CD14-positive monocyte (primary cell): ENCODE measurements around the gene SUPT5H. TPM values are rescaled to one million over a fixed set of nuclear protein-coding genes. Genes with fewer than 3 reads are reported as not detected.
A peak's percentile ranks its signal among the peaks of the same experiment; 100 is the strongest.

ENCODE experiments used
- DNase-seq, 3 donors: peaks; one replicate each; pipeline ENCODE4 v3.0.0-alpha.2; 2011 to 2022
- H2AFZ ChIP-seq: 2 replicates; pipeline ENCODE4 v1.6.0; 2012; ENCODE audit warnings: mild to moderate bottlenecking, low read depth, low read length, inconsistent platforms; ENCODE audit not compliant: insufficient read depth, poor library complexity, severe bottlenecking
- H3K27ac ChIP-seq, 2 donors: 1 replicate in 1 of 2; 2 replicates in 1 of 2; pipeline ENCODE4 v1.5.1; 2012 to 2013; ENCODE audit warnings: low read length in 2 of 2, control low read depth in 1 of 2, inconsistent platforms in 1 of 2, low read depth in 1 of 2, mild to moderate bottlenecking in 1 of 2
- H3K27me3 ChIP-seq, 2 donors: one replicate each; pipeline versions ENCODE4 v1.6.0 to v1.6.1; 2011 to 2013; ENCODE audit warnings: low read length in 2 of 2; ENCODE audit not compliant: control insufficient read depth in 2 of 2, insufficient read depth in 2 of 2
- H3K36me3 ChIP-seq, 2 donors: replicated peaks in 1 of 2; 1 replicate in 1 of 2; 2 replicates in 1 of 2; pipeline versions ENCODE4 v1.5.1 to v1.6.1; 2012 to 2013; ENCODE audit warnings: low read length in 2 of 2, control low read depth in 1 of 2, inconsistent platforms in 1 of 2, mild to moderate bottlenecking in 1 of 2; ENCODE audit not compliant: insufficient read depth in 2 of 2, control insufficient read depth in 1 of 2
- H3K4me1 ChIP-seq, 2 donors: 1 replicate in 1 of 2; 2 replicates in 1 of 2; pipeline versions ENCODE4 v1.5.1 to v1.6.1; 2012 to 2013; ENCODE audit warnings: low read length in 2 of 2, control low read depth in 1 of 2, inconsistent platforms in 1 of 2, mild to moderate bottlenecking in 1 of 2, moderate library complexity in 1 of 2; ENCODE audit not compliant: insufficient read depth in 2 of 2, control insufficient read depth in 1 of 2
- H3K4me2 ChIP-seq: replicated peaks from 2 replicates; pipeline ENCODE3; 2012; ENCODE audit warnings: low read length, moderate library complexity, mild to moderate bottlenecking; ENCODE audit not compliant: poor library complexity, severe bottlenecking; ENCODE audit errors: extremely low read depth
- H3K4me3 ChIP-seq, 3 experiments: fragments of 200-600 bp in 1 of 3; sonication (generic) in 1 of 3; replicated peaks in 1 of 3; 1 replicate in 2 of 3; 2 replicates in 1 of 3; pipeline ENCODE4 v1.5.1; 2011 to 2013; ENCODE audit warnings: low read length in 3 of 3, mild to moderate bottlenecking in 3 of 3, control low read depth in 2 of 3, low read depth in 2 of 3, inconsistent platforms in 1 of 3, moderate library complexity in 1 of 3
- H3K79me2 ChIP-seq: 2 replicates; pipeline ENCODE4 v1.6.0; 2012; ENCODE audit warnings: mild to moderate bottlenecking, control low read depth, inconsistent platforms, low read length, moderate library complexity; ENCODE audit not compliant: insufficient read depth
- H3K9ac ChIP-seq: 2 replicates; pipeline ENCODE4 v1.6.0; 2017; ENCODE audit warnings: low read length, mild to moderate bottlenecking; ENCODE audit not compliant: insufficient read depth, poor library complexity, severe bottlenecking
- H3K9me3 ChIP-seq, 2 donors: replicated peaks in 1 of 2; 1 replicate in 1 of 2; 2 replicates in 1 of 2; pipeline versions ENCODE4 v1.5.1 to v1.6.1; 2012 to 2013; ENCODE audit warnings: low read length in 2 of 2, control low read depth in 1 of 2; ENCODE audit not compliant: control insufficient read depth in 1 of 2, insufficient read depth in 1 of 2
- H4K20me1 ChIP-seq: 2 replicates; pipeline ENCODE4 v1.6.0; 2012; ENCODE audit warnings: mild to moderate bottlenecking, low read length, control low read depth, moderate library complexity; ENCODE audit not compliant: insufficient read depth
- H3K27ac Mint-ChIP-seq, 7 donors: one replicate each; pipeline ENCODE4 v1.8.0; 2020; ENCODE audit warnings: mild to moderate bottlenecking in 7 of 7, mixed read lengths in 7 of 7, moderate library complexity in 6 of 7, inconsistent platforms in 2 of 7
- H3K27me3 Mint-ChIP-seq, 3 donors: one replicate each; pipeline ENCODE4 v1.8.0; 2021 to 2022; ENCODE audit warnings: low read depth in 3 of 3, mild to moderate bottlenecking in 3 of 3, mixed read lengths in 3 of 3, moderate library complexity in 3 of 3, inconsistent platforms in 1 of 3
- H3K36me3 Mint-ChIP-seq, 2 donors: one replicate each; pipeline ENCODE4 v1.8.0; 2020; ENCODE audit warnings: mixed read lengths in 2 of 2, inconsistent platforms in 1 of 2, mild to moderate bottlenecking in 1 of 2
- H3K4me1 Mint-ChIP-seq: one replicate; pipeline ENCODE4 v1.8.0; 2020; ENCODE audit warnings: mild to moderate bottlenecking, mixed read lengths
- H3K4me3 Mint-ChIP-seq, 2 donors: one replicate each; pipeline ENCODE4 v1.8.0; 2020; ENCODE audit warnings: mild to moderate bottlenecking in 2 of 2, mixed read lengths in 2 of 2, moderate library complexity in 1 of 2
- H3K9me3 Mint-ChIP-seq, 7 donors: one replicate each; pipeline ENCODE4 v1.8.0; 2020 to 2022; ENCODE audit warnings: mixed read lengths in 7 of 7, mild to moderate bottlenecking in 6 of 7, moderate library complexity in 6 of 7, inconsistent platforms in 2 of 7
- CTCF ChIP-seq: fragments of 200-600 bp; IDR thresholded peaks from one replicate; pipeline ENCODE4 v1.8.0; 2022; ENCODE audit warnings: antibody characterized with exemption, mild to moderate bottlenecking
- WGBS: methylation state at CpG from one replicate; pipeline ENCODE4 v1.1.5; 2013; ENCODE audit warnings: missing lambda C conversion rate; ENCODE audit not compliant: insufficient coverage; 5-methylcytosine and 5-hydroxymethylcytosine counted together
- intact Hi-C, 2 donors: fragments of 100-400 bp; cut with micrococcal nuclease; formaldehyde crosslinking; loops; one replicate each; pipeline versions ENCODE4 v1.15.0 to v1.15.1; 2023
- polyA plus RNA-seq, 3 donors: library from polyadenylated mRNA; depleted of rRNA in 1 of 3; unstranded in 2 of 3; stranded (reverse) in 1 of 3; fragments of 300-500 nt in 2 of 3; fragments of >200 nt in 1 of 3; fragmentation: Illumina TruSeq in 2 of 3; gene quantifications; 1 replicate in 2 of 3; 2 replicates in 1 of 3; pipeline ENCODE4 v1.2.3, GENCODE V29; 2012 to 2021

The SUPT5H gene
- polyA plus RNA-seq, 3 donors = 43.6 to 83.2 (median 50.7) TPM

DNA sequence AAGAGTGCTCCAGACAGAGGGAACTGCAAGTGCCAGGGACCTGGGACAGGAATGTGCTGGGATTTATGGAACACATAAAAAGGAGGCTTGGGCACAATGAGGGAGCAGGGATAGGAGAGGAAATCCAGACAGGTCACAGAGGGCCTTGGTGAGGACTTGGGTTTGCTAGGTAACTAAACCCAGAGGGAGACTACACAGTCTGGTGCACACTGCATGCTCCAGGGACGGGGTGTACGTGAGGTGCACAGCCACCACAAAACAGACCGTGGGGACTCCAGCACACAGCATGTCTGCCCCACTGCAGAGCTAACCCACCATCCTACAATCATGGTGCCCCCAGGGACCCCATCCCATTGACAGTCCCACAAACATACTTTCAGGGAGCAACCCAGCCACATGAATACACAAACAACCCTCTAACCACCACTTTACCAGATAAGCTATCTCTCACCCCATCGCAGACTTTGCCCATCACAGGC, 44.3 kb upstream of the SUPT5H start:
- no peak for TF ChIP-seq CTCF
- peaks cover 63% of the 10 kb centered on the region for H3K4me1 Mint-ChIP-seq
- intact Hi-C loops = loop anchor here in 1 of 2 donors (5.0 kb wide), 1 partner anchor 719 kb away; no protein-coding TSS in a partner anchor

DNA sequence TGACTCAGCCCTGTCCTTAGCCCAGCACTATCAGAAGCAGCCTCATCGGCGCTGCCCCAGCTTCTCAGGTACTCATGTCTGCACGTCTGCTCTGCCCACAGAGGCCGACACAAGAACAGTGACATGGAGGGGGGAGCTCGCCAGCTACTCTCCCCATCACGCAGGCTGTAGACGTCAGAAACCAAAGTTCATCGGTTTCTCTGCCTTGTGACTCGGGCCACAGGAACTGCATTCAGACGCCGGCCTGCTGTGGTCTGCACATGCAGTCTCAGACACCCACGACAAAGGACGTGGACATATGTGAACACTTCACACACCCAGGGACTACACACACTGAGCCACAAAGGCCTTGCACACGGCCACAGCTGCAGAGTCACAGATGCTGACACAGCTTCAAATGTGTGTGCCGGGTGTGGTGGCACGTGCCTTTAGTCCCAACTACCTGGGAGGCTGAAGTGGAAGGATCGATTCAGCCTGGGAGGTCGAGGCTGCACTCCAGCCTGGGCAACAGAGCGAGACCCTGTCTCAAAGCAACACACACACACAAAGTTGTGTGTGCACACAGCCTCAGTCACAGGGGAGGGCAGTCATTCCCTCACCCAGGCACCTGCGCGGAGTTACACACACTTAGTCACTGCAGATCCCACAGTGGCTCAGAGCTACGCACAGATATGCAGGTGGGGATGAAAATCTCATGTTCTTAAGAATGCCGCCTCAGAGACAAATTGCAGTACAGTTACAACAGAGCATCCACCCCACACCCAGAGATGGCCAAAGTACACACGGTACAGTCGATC, 43.6 kb upstream of the SUPT5H start:
- peak; percentile 79 to 83 (median 80) for DNase-seq
- H3K27me3 Mint-ChIP-seq = peaks cover 0 to 3% (median 2%) of the 10 kb centered on the region in 3 donors
- H3K4me2 ChIP-seq = peak overlapping the region; percentile 75
- H3K36me3 ChIP-seq = peaks cover 0 to under 1% of the 10 kb centered on the region in 2 donors
- WGBS = 48% methylated on average over 14 of the region's 25 CpGs
- peak overlapping the region; percentile 100 for H3K9ac ChIP-seq
- intact Hi-C loops = loop anchor here in 1 of 2 donors (1.0 to 5.0 kb wide), 2 partner anchors 9 to 719 kb away; no protein-coding TSS in a partner anchor
- no peaks in the 10 kb centered on the region for H3K27me3 ChIP-seq
- H3K9me3 ChIP-seq = no peaks in the 10 kb centered on the region
- H2AFZ ChIP-seq = no peak overlapping the region
- peaks cover 12 to 28% of the 10 kb centered on the region in 2 donors for H3K36me3 Mint-ChIP-seq
- peak overlapping the region; percentile 98 to 99 for H3K27ac ChIP-seq
- peaks cover 85% of the 10 kb centered on the region in 2 donors for H3K4me1 ChIP-seq
- no peak for TF ChIP-seq CTCF
- peak overlapping the region; percentile 98 to 100 (median 100) for H3K27ac Mint-ChIP-seq
- peak overlapping the region in 2 of 3 experiments; percentile 6 to 96 for H3K4me3 ChIP-seq
- peaks cover 85% of the 10 kb centered on the region for H3K79me2 ChIP-seq
- peaks cover 0 to under 1% (median 0%) of the 10 kb centered on the region in 7 donors for H3K9me3 Mint-ChIP-seq
- H4K20me1 ChIP-seq = peaks cover 6% of the 10 kb centered on the region
- peaks cover 65% of the 10 kb centered on the region for H3K4me1 Mint-ChIP-seq
- H3K4me3 Mint-ChIP-seq = peak overlapping the region; percentile 71 to 92

More for the DNA sequence above, 44.3 kb upstream of the SUPT5H start:
- Mint-ChIP-seq H3K36me3 (peaks cover 11 to 34% of the 10 kb centered on the region in 2 donors), H3K27me3 (peaks cover 0 to 3% (median 2%) of the 10 kb centered on the region in 3 donors), H3K9me3 (peaks cover 0 to 4% (median 0%) of the 10 kb centered on the region in 7 donors), H3K4me3 (peak overlapping the region; percentile 71 to 92), H3K27ac (peak overlapping the region; percentile 98 to 100 (median 100))
- H3K79me2 ChIP-seq = peaks cover 80% of the 10 kb centered on the region
- no peaks in the 10 kb centered on the region for H3K27me3 ChIP-seq
- no peak overlapping the region for H2AFZ ChIP-seq
- peak overlapping the region; percentile 100 for H3K9ac ChIP-seq
- H3K9me3 ChIP-seq = no peaks in the 10 kb centered on the region
- H3K4me2 ChIP-seq = peak overlapping the region; percentile 75
- peak overlapping the region in 1 of 3 experiments; percentile 96 for H3K4me3 ChIP-seq
- H3K4me1 ChIP-seq = peaks cover 85% of the 10 kb centered on the region in 2 donors
- DNase-seq = peak in 1 of 3 donors; percentile 16
- H3K27ac ChIP-seq = peak overlapping the region; percentile 98 to 99
- peaks cover 2% of the 10 kb centered on the region for H4K20me1 ChIP-seq
- 53% methylated on average over 4 of the region's 4 CpGs for WGBS
- peaks cover 0 to 5% of the 10 kb centered on the region in 2 donors for H3K36me3 ChIP-seq
